ENCODE measurements around the gene MAGEB2.
"Not testable (repeated sequence)": the region's sequence is repeated elsewhere in the genome, so short reads cannot be mapped to it uniquely, and the experiment has no call there.

The MAGEB2 gene, protein sequence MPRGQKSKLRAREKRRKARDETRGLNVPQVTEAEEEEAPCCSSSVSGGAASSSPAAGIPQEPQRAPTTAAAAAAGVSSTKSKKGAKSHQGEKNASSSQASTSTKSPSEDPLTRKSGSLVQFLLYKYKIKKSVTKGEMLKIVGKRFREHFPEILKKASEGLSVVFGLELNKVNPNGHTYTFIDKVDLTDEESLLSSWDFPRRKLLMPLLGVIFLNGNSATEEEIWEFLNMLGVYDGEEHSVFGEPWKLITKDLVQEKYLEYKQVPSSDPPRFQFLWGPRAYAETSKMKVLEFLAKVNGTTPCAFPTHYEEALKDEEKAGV

GRCh38 chrX:30215357-30215843 lies at the start of gene MAGEB2:
MAGEB2 (plus strand) TSS chrX:30215563; CDS start chrX:30218581, 3,018 bp downstream.
- Mint-ChIP-seq H3K36me3 (ENCODE audit: low read depth) (no peaks in the 10 kb centered on the region), H3K4me3 (no peak within 1 kb of the TSS), H3K27ac (no peak within 1 kb of the TSS), H3K9me3 (no peaks in the 10 kb centered on the region), H3K27me3 (peaks cover 8% of the 10 kb centered on the region), H3K4me1 (ENCODE audit: low read depth) (no peaks in the 10 kb centered on the region)
- no peak for DNase-seq

- H3K36me3 Mint-ChIP-seq (ENCODE audit: low read depth) = no peaks in the 10 kb centered on the region
- DNase-seq = no peak
- H3K9me3 Mint-ChIP-seq = no peaks in the 10 kb centered on the region
- no peak overlapping the region for H3K27ac Mint-ChIP-seq
- peaks cover 12% of the 10 kb centered on the region for H3K27me3 Mint-ChIP-seq
- no peak overlapping the region for H3K4me3 Mint-ChIP-seq
- no peaks in the 10 kb centered on the region for H3K4me1 Mint-ChIP-seq (ENCODE audit: low read depth)
These were observed 44.5 kb upstream of the MAGEB2 start for GRCh38 chrX:30170900-30171299.

DNA sequence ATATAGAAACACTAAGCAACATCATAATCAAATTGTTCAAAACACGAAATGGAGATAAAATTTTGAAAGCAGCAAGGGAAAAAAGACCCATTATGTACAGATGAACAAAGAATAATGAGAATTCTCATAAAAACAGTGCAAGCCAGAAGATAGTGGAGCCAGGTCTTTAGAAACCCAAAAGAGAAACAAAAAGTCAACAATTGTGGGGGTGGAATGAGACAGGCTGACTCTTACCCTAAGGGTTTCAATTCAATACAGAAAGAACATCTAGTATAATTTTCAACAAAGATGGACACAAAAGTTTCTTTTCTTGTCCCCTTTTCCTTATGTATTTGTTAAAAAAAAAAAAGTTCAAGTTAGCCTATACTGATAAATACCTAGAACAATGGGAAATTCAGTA lies 34.0 kb upstream of the MAGEB2 start:
- Mint-ChIP-seq H3K36me3 (ENCODE audit: low read depth) (no peaks in the 10 kb centered on the region), H3K4me1 (ENCODE audit: low read depth) (no peaks in the 10 kb centered on the region), H3K9me3 (no peaks in the 10 kb centered on the region), H3K27ac (no peak overlapping the region), H3K4me3 (no peak overlapping the region), H3K27me3 (peaks cover 38% of the 10 kb centered on the region)
- no peak for DNase-seq

DNA sequence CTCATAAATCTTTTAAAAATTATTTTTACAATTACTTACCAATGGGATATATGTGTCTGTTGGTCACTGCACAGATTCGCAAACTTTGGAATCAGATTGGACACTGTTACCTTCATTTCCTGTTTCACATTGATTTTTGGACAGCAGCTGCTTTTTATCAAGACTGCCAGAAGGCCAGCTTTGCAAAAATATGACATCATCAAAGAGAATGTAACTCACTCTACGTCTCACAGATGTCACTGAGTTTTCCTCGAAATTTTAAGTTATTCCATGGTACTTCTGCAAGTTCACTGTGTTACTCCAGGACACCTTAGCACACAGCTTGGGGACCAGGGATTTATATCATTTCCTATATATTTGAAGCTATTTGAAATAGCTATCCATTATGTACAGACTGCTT lies 31.8 kb upstream of the MAGEB2 start:
- Mint-ChIP-seq H3K36me3 (ENCODE audit: low read depth) (no peaks in the 10 kb centered on the region), H3K4me1 (ENCODE audit: low read depth) (no peaks in the 10 kb centered on the region), H3K27ac (no peak overlapping the region), H3K27me3 (peaks cover 37% of the 10 kb centered on the region), H3K4me3 (no peak overlapping the region), H3K9me3 (no peaks in the 10 kb centered on the region)
- DNase-seq = no peak

- H3K36me3 Mint-ChIP-seq (ENCODE audit: low read depth) = no peaks in the 10 kb centered on the region
- H3K27me3 Mint-ChIP-seq = peaks cover 46% of the 10 kb centered on the region
- H3K4me3 Mint-ChIP-seq = no peak overlapping the region
- H3K27ac Mint-ChIP-seq = no peak overlapping the region
- H3K4me1 Mint-ChIP-seq (ENCODE audit: low read depth) = no peaks in the 10 kb centered on the region
- H3K9me3 Mint-ChIP-seq = no peaks in the 10 kb centered on the region
- DNase-seq = no peak
These were observed 24.9 kb upstream of the MAGEB2 start for GRCh38 chrX:30190426-30190825.

- H3K36me3 Mint-ChIP-seq (ENCODE audit: low read depth); H3K9me3 Mint-ChIP-seq; H3K27ac Mint-ChIP-seq; H3K4me1 Mint-ChIP-seq (ENCODE audit: low read depth); H3K4me3 Mint-ChIP-seq; DNase-seq: not testable (repeated sequence)
- H3K27me3 Mint-ChIP-seq = peaks cover 47% of the 10 kb centered on the region
These were observed 21.5 kb upstream of the MAGEB2 start for GRCh38 chrX:30193910-30194309.

DNA sequence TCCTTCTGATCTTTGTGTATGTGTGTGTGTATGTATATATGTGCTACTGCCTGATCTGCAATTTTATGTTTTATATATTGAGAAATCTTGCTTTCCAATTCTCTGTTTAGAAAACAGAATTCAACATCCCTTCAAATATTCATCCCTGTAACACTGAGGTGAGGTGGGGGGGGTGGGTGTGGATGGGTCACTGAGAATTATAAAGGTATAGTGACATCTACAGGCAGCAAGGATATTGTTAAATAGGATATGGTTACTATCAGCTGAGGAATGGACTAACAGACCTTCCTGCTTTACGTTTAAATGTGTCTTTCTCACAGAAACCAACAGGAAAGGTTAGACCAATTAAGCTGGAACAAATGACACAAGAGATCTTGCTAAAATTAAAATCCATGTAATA lies 19.0 kb upstream of the MAGEB2 start:
- no peaks in the 10 kb centered on the region for H3K9me3 Mint-ChIP-seq
- no peak overlapping the region for H3K4me3 Mint-ChIP-seq
- H3K27ac Mint-ChIP-seq = no peak overlapping the region
- no peak for DNase-seq
- no peaks in the 10 kb centered on the region for H3K36me3 Mint-ChIP-seq (ENCODE audit: low read depth)
- peaks cover 35% of the 10 kb centered on the region for H3K27me3 Mint-ChIP-seq
- no peaks in the 10 kb centered on the region for H3K4me1 Mint-ChIP-seq (ENCODE audit: low read depth)

GRCh38 chrX:30212172-30212571 lies 3.2 kb upstream of the MAGEB2 start:
- no peak for DNase-seq
- Mint-ChIP-seq H3K4me3 (no peak overlapping the region), H3K9me3 (no peaks in the 10 kb centered on the region), H3K36me3 (ENCODE audit: low read depth) (no peaks in the 10 kb centered on the region), H3K27ac (no peak overlapping the region), H3K4me1 (ENCODE audit: low read depth) (no peaks in the 10 kb centered on the region), H3K27me3 (peaks cover 15% of the 10 kb centered on the region)

DNA sequence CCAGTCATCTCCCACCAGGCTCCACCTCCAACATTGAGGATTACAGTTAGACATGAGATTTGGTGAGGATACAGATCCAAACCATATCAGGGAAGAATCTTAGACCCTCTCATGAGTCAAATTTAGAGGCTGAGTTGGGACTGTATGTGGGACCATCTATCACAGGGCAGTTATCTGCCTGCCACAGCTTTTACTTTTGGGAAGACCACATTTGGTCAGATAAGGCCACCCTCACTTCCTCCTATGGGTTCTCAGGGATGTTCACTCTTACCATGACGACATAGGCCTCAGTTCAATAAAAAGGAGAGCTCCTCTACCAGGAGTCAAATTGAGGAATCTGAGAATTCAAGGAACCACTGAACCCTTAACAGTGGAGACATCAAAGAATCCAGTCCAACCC lies 2.1 kb downstream of the MAGEB2 start:
- H3K36me3 Mint-ChIP-seq (ENCODE audit: low read depth) = no peaks in the 10 kb centered on the region
- H3K4me3 Mint-ChIP-seq = no peak overlapping the region
- DNase-seq = no peak
- H3K27ac Mint-ChIP-seq = no peak overlapping the region
- H3K27me3 Mint-ChIP-seq = peaks cover 6% of the 10 kb centered on the region
- no peaks in the 10 kb centered on the region for H3K4me1 Mint-ChIP-seq (ENCODE audit: low read depth)
- H3K9me3 Mint-ChIP-seq = no peaks in the 10 kb centered on the region

DNA sequence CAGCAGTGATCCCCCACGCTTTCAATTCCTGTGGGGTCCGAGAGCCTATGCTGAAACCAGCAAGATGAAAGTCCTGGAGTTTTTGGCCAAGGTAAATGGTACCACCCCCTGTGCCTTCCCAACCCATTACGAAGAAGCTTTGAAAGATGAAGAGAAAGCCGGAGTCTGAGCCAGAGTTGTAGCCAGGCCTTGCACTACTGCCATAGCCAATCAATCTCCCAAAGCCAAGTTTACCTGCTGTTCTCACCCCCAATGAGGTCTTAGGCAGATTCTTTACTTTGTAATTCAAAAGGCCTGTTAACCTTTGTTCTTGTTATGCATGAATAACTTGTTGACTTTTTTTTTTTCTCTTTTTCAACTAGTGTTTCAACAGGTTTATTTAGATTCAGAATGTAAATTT lies 4.0 kb downstream of the MAGEB2 start:
- Mint-ChIP-seq H3K27ac (no peak overlapping the region), H3K36me3 (ENCODE audit: low read depth) (no peaks in the 10 kb centered on the region), H3K9me3 (no peaks in the 10 kb centered on the region), H3K27me3 (peaks cover 3% of the 10 kb centered on the region), H3K4me3 (no peak overlapping the region), H3K4me1 (ENCODE audit: low read depth) (no peaks in the 10 kb centered on the region)
- DNase-seq = no peak

DNA sequence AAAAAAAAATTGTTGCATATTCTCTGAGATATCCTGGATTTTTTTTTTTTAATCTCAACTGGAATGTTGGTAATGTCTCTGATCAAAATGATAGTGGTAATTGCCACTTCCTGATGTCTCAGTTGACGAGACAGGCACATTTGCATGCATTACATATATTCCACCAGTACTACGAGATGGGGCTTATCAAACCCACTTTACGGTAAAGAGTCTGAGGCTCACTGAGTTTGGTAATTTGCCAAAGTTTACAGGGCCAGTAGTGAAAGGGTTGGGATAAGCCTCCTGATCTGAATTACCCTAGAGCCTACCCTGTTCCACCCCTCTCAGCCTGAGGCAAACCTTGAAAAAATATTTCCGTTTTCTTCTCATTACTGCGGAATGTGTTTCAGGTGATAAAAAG lies 5.3 kb downstream of the MAGEB2 start:
- no peak for DNase-seq
- Mint-ChIP-seq H3K4me1 (ENCODE audit: low read depth) (no peaks in the 10 kb centered on the region), H3K36me3 (ENCODE audit: low read depth) (no peaks in the 10 kb centered on the region), H3K4me3 (no peak overlapping the region), H3K9me3 (no peaks in the 10 kb centered on the region), H3K27me3 (peaks cover 3% of the 10 kb centered on the region), H3K27ac (no peak overlapping the region)

DNA sequence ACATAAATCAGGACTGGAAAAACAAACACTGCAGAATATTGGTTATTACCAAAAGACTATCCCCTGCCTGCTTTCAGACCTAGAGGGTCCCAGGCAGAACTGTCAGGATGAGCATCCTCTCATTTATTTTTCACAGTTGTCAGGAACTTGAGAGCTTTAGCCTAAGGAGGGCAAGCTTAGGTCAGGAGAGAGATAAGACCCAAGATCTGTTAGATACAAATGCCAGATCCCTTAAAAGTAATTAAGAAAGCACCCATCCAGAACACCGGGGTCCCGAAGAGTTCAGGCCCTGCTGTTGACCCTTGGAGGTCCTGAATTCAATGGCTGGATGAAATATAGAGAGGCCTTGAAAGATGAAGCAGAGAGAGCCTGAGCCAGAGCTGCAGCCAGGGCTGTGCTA lies 9.2 kb downstream of the MAGEB2 start:
- no peak overlapping the region for H3K4me3 Mint-ChIP-seq
- no peaks in the 10 kb centered on the region for H3K27me3 Mint-ChIP-seq
- no peak overlapping the region for H3K27ac Mint-ChIP-seq
- no peaks in the 10 kb centered on the region for H3K4me1 Mint-ChIP-seq (ENCODE audit: low read depth)
- no peak for DNase-seq
- H3K36me3 Mint-ChIP-seq (ENCODE audit: low read depth) = no peaks in the 10 kb centered on the region
- H3K9me3 Mint-ChIP-seq = no peaks in the 10 kb centered on the region

DNA sequence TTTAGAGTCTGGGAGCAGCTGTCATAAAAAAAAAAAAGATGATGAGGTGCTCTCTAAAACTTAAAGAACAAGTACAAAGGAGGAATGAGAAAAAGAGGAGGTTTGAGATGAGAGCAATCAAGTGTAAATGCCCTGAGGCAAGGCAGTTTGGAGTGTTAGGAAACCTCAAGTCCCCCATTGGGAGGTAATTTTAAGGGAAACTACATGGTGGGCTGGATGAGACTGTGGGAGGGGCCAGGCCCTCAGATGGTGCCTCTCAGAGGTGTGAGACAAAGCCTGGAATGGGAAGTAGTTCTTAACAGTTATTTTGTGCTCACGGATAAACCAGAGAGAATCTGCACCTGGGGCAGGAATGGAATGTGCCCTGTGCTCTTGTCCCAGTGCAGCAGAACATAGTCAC lies 13.2 kb downstream of the MAGEB2 start:
- no peaks in the 10 kb centered on the region for H3K27me3 Mint-ChIP-seq
- no peak for DNase-seq
- H3K27ac Mint-ChIP-seq = no peak overlapping the region
- no peaks in the 10 kb centered on the region for H3K4me1 Mint-ChIP-seq (ENCODE audit: low read depth)
- H3K9me3 Mint-ChIP-seq = no peaks in the 10 kb centered on the region
- H3K4me3 Mint-ChIP-seq = no peak overlapping the region
- H3K36me3 Mint-ChIP-seq (ENCODE audit: low read depth) = no peaks in the 10 kb centered on the region

- no peak for DNase-seq
- Mint-ChIP-seq H3K4me1 (ENCODE audit: low read depth) (no peaks in the 10 kb centered on the region), H3K9me3 (no peaks in the 10 kb centered on the region), H3K27me3 (no peaks in the 10 kb centered on the region), H3K4me3 (no peak within 1 kb of the TSS), H3K36me3 (ENCODE audit: low read depth) (no peaks in the 10 kb centered on the region), H3K27ac (no peak within 1 kb of the TSS)
These were observed 15.0 kb downstream of the MAGEB2 start, which contains the start of gene MAGEB3 for GRCh38 chrX:30230395-30230794. MAGEB3 (plus strand) TSS chrX:30230657; CDS start chrX:30235925, 5,268 bp downstream.

- H3K36me3 Mint-ChIP-seq (ENCODE audit: low read depth) = no peaks in the 10 kb centered on the region
- no peaks in the 10 kb centered on the region for H3K4me1 Mint-ChIP-seq (ENCODE audit: low read depth)
- H3K4me3 Mint-ChIP-seq = no peak within 1 kb of the TSS
- peaks cover 26% of the 10 kb centered on the region for H3K27me3 Mint-ChIP-seq
- DNase-seq = no peak
- H3K27ac Mint-ChIP-seq = no peak within 1 kb of the TSS
- H3K9me3 Mint-ChIP-seq = no peaks in the 10 kb centered on the region
These were observed 26.5 kb downstream of the MAGEB2 start, which contains the start of gene MAGEB4 for GRCh38 chrX:30241724-30242415. MAGEB4 (plus strand) TSS chrX:30242000; CDS start chrX:30242136, 136 bp downstream.

All from activated T-cell treated with anti-CD3 and anti-CD28 coated beads, Interleukin-2, amount 50 U/mL, for 24 hours (primary cell).